Neuron (in vitro differentiated cells): Measurements from ENCODE around the gene FREY1.
A peak's percentile ranks its signal among the peaks of the same experiment; 100 is the strongest.
"Not testable (repeated sequence)": the region's sequence is repeated elsewhere in the genome, so short reads cannot be mapped to it uniquely, and the experiment has no call there.

Experiments used
- H2AFZ ChIP-seq: one replicate; pipeline ENCODE4 v1.6.1; 2013; ENCODE audit warnings: low read depth, mild to moderate bottlenecking, inconsistent platforms, low read length, moderate library complexity
- H3K27me3 ChIP-seq: one replicate; pipeline ENCODE4 v1.6.1; 2013; ENCODE audit warnings: low read length; ENCODE audit not compliant: insufficient read depth
- H3K36me3 ChIP-seq: one replicate; pipeline ENCODE4 v1.6.1; 2013; ENCODE audit warnings: low read length; ENCODE audit not compliant: insufficient read depth
- H3K4me1 ChIP-seq: one replicate; pipeline ENCODE4 v1.6.1; 2013; ENCODE audit warnings: low read length; ENCODE audit not compliant: insufficient read depth
- H3K4me3 ChIP-seq: 2 replicates; pipeline ENCODE4 v1.5.1; 2013; ENCODE audit warnings: mild to moderate bottlenecking, low read length, moderate library complexity
- H3K9me3 ChIP-seq: one replicate; pipeline ENCODE4 v1.6.1; 2013; ENCODE audit warnings: low read length

The FREY1 gene

DNA sequence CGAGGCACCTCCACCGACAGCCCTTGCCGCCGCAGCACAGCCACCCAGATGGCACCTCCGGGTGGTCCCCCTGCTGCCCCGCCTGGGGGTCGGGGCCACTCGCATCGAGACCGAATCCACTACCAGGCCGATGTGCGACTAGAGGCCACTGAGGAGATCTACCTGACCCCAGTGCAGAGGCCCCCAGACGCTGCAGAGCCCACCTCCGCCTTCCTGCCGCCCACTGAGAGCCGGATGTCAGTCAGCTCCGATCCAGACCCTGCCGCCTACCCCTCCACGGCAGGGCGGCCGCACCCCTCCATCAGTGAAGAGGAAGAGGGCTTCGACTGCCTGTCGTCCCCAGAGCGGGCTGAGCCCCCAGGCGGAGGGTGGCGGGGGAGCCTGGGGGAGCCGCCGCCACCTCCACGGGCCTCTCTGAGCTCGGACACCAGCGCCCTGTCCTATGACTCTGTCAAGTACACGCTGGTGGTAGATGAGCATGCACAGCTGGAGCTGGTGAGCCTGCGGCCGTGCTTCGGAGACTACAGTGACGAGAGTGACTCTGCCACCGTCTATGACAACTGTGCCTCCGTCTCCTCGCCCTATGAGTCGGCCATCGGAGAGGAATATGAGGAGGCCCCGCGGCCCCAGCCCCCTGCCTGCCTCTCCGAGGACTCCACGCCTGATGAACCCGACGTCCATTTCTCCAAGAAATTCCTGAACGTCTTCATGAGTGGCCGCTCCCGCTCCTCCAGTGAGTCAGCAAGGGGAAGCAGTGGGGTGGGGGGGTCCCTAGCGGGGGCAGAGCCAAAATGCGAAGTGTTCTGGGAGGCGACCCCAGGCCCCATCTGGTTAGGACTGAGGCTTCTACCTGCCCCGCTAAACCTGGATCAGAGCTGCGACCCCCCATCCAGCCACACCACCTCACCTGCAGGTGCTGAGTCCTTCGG is 4.4 kb downstream of the FREY1 start:
- H3K36me3 ChIP-seq, result peaks cover 23% of the 10 kb centered on the region
- no peaks in the 10 kb centered on the region for H3K9me3 ChIP-seq
- H2AFZ ChIP-seq, result no peak overlapping the region
- H3K27me3 ChIP-seq, result no peaks in the 10 kb centered on the region
- H3K4me3 ChIP-seq, result no peak overlapping the region
- H3K4me1 ChIP-seq, result peaks cover 27% of the 10 kb centered on the region

DNA sequence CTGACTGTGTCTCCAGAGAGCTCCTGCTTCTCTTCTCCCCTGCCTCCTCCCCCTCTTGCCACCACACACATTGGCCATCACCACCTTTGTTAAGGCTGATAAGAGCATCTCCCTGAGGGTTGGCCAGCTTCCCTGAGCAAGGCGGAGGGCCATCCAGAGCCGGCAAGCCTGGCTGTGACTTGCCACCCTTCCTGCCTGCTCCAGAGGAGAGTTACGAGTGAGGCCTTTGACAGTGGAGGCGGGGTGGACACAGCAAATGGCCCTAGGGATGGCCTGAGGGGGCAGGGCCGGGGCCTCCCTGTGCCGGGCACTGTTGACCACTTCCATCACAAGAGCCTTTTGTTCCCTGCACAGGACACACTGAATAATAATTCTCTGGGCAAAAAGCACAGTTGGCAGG is 5.4 kb downstream of the FREY1 start:
- Histone ChIP-seq H3K4me3 (peak overlapping the region; percentile 83), H3K4me1 (peaks cover 32% of the 10 kb centered on the region), H2AFZ (no peak overlapping the region)

DNA sequence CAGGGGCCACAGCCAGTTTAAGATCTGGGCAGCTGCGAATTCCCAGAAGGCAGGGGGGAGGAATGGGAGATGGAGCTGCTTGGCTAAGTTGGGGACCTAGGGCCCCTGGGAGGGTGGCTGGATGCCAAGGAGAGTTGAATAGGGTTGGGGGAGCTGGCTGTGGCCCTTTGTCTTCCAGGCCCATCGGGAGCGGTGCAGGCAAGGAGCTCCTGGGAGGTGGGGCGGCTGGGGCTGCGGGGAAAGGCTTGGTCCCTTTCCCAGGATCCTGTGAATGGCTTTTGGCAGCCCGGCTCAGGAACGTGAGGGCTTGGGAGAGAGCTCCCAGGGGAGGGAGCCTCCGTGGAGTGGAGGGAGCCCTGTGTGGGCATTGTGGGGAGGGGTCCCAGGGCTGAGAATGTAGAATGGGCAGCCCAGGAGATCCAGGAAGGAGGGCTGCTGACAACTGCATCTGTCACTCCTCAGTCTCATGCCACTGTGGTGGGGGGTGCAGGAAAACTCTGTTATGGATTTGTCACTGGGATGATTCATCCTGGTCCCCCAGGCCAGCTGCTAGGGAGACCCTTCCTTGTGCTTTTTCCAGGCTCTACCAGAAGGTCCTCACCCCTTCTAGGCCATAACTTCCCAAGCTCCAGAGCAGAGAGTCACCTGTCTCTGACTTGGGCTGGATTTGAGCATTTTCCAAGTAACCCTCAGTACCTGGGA is 6.0 kb downstream of the FREY1 start:
- Histone ChIP-seq H3K4me3 (peak overlapping the region; percentile 83), H3K27me3 (no peaks in the 10 kb centered on the region)

More for the DNA sequence above, 5.4 kb downstream of the FREY1 start:
- H3K9me3 ChIP-seq, result no peaks in the 10 kb centered on the region
- H3K36me3 ChIP-seq, result peaks cover 23% of the 10 kb centered on the region
- no peaks in the 10 kb centered on the region for H3K27me3 ChIP-seq

GRCh38 chr11:45900175-45900800 is 6.8 kb downstream of the FREY1 start:
- Histone ChIP-seq H3K36me3 (peaks cover 23% of the 10 kb centered on the region), H3K4me1 (peaks cover 42% of the 10 kb centered on the region), H3K4me3 (peak overlapping the region; percentile 83)
- not testable (repeated sequence) for H3K9me3 ChIP-seq, H2AFZ ChIP-seq, H3K27me3 ChIP-seq

More for the DNA sequence above, 6.0 kb downstream of the FREY1 start:
- H3K36me3 ChIP-seq, result peaks cover 23% of the 10 kb centered on the region
- no peaks in the 10 kb centered on the region for H3K9me3 ChIP-seq
- H3K4me1 ChIP-seq, result peaks cover 37% of the 10 kb centered on the region
- no peak overlapping the region for H2AFZ ChIP-seq

DNA sequence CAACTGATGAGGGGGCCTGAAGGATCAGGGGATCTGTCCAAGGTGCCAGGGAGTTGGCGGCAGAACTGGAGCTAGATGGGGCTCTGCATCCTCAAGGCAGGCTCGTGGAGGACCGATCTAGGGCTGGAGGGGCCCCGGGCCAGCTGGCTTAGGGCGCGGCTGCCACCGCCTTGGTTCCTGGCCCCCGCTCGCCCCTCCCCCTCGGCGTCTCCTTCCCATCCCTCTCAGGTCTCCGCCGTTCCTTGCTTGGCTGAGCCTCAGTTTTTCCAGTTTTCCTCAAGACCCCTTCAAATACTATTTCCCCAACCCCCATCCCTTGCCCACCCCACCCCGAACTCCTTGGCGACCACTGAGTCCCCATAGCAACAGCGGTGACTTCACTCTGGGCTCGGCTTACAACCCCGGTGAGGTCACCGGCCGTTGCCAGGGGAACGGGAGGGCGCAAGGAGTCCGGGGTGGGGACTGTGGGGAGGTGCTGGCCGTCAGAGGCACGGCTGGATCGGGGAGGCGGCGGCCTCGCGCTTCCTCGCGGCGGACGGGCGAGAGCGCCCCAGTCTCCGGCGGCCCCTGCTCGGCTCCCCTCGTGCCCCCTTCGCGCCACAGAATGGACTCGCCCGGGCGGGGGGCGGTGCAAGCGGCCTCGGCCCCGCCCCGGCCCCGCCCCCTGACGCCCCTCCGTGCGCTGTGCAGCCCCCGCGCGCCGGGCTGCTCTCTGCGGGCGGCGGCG is 7.5 kb downstream of the FREY1 start:
- H2AFZ ChIP-seq, result peak overlapping the region; percentile 37
- H3K4me1 ChIP-seq, result peaks cover 42% of the 10 kb centered on the region
- H3K36me3 ChIP-seq, result peaks cover 17% of the 10 kb centered on the region
- H3K9me3 ChIP-seq, result no peaks in the 10 kb centered on the region
- H3K27me3 ChIP-seq, result no peaks in the 10 kb centered on the region
- peak overlapping the region; percentile 83 for H3K4me3 ChIP-seq

- H2AFZ ChIP-seq, result no peak overlapping the region
- H3K4me3 ChIP-seq, result peak overlapping the region; percentile 54
- no peaks in the 10 kb centered on the region for H3K27me3 ChIP-seq
- H3K9me3 ChIP-seq, result no peaks in the 10 kb centered on the region
- H3K36me3 ChIP-seq, result peaks cover 12% of the 10 kb centered on the region
- H3K4me1 ChIP-seq, result peaks cover 42% of the 10 kb centered on the region
Observed at GRCh38 chr11:45899086-45899447, 8.0 kb downstream of the FREY1 start.

DNA sequence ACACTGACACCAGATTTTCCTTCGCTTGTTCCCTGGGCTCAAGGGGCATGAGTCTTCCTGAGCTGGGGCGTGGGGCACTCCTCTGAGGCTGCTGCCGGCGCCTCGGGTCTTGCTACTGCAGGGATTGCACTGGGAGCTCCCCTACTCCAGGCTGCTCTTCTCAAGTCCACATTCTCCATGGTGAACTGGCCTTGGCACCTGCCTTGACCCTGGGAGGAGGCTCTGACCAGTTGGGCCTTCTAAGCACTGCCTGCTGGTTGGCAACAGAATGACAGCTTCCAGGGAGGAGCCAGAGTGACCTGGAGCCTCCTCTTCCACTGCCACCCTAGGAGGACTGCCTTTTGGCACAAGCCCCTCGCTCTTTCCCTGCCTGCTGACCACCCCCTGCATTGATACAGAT is 9.5 kb downstream of the FREY1 start:
- no peaks in the 10 kb centered on the region for H3K27me3 ChIP-seq
- peaks cover 54% of the 10 kb centered on the region for H3K4me1 ChIP-seq
- no peaks in the 10 kb centered on the region for H3K9me3 ChIP-seq
- no peak overlapping the region for H2AFZ ChIP-seq
- H3K36me3 ChIP-seq, result no peaks in the 10 kb centered on the region
- no peak overlapping the region for H3K4me3 ChIP-seq

GRCh38 chr11:45896422-45896984 is 10.6 kb downstream of the FREY1 start:
- no peaks in the 10 kb centered on the region for H3K9me3 ChIP-seq
- peak overlapping the region; percentile 29 for H3K4me3 ChIP-seq
- no peaks in the 10 kb centered on the region for H3K36me3 ChIP-seq
- no peak overlapping the region for H2AFZ ChIP-seq
- no peaks in the 10 kb centered on the region for H3K27me3 ChIP-seq
- peaks cover 51% of the 10 kb centered on the region for H3K4me1 ChIP-seq

DNA sequence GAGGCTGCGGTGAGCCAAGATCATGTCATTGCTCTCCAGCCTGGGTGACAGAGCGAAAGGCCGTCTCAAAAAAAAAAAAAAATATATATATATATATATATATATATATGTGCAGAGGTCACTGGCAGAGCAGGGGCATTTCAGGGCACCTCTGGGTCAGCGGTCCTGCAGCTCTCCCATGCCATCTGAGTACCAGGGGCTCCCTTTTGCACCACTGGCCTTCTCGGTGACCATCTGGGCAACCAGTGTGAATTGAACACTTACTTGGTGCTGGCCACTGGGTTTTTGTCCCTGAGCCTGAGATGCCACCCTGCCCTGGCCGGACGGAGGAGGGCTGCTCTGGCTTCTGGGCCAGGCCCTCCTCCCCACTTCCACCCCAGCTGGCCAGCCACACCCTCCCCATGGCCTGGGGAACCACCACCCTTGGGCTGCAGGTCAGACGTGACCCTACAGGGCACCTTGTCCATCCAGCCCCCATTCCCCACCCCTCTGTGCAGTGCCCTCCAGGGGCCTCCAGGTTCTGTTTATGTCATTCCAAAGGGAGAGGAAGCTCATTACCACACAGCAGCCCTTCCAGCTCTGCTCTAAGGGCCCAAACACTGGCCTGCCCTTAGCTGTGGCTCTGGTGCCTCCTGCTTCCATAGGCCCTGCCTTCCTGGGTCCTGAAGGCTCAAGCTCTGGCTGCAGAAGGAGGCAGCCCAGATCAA is 11.4 kb downstream of the FREY1 start:
- no peaks in the 10 kb centered on the region for H3K36me3 ChIP-seq
- H3K4me3 ChIP-seq, result peak overlapping the region; percentile 29
- peaks cover 43% of the 10 kb centered on the region for H3K4me1 ChIP-seq
- no peak overlapping the region for H2AFZ ChIP-seq
- no peaks in the 10 kb centered on the region for H3K27me3 ChIP-seq
- H3K9me3 ChIP-seq, result no peaks in the 10 kb centered on the region

GRCh38 chr11:45894555-45895247 is 12.4 kb downstream of the FREY1 start:
- no peak overlapping the region for H2AFZ ChIP-seq
- no peaks in the 10 kb centered on the region for H3K27me3 ChIP-seq
- H3K9me3 ChIP-seq, result no peaks in the 10 kb centered on the region
- no peaks in the 10 kb centered on the region for H3K36me3 ChIP-seq
- no peak overlapping the region for H3K4me3 ChIP-seq
- H3K4me1 ChIP-seq, result peaks cover 39% of the 10 kb centered on the region

DNA sequence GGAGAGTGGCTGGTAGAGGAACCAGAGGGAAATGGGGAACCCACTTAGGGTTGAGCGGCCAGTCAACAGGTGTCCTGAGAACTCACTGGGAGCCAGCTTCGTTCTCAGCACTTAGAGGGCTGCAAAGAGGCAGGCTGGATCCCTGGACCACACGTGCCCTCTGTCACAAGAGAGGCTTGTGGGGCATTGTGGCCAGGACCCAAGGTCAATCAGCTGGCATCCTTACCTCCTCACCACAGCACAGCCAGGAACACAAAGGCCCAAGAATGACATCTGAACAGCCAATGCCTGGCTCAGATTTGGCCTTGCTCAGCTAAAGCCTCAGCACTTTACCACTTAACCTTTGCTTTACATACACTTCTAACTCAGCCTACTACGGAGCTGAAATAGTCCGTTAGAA is 14.2 kb downstream of the FREY1 start:
- Histone ChIP-seq H2AFZ (no peak overlapping the region), H3K4me1 (peaks cover 28% of the 10 kb centered on the region), H3K9me3 (no peaks in the 10 kb centered on the region), H3K36me3 (no peaks in the 10 kb centered on the region), H3K4me3 (no peak overlapping the region), H3K27me3 (no peaks in the 10 kb centered on the region)
